GM18861 (cell line): ENCODE measurements around the gene TGFB2.

Source experiments
- ATAC-seq: cut with Tn5 transposase; IDR thresholded peaks from one replicate; pipeline ENCODE4 v1.9.1; 2021; ENCODE audit not compliant: unreplicated experiment

TGFB2 gene

DNA sequence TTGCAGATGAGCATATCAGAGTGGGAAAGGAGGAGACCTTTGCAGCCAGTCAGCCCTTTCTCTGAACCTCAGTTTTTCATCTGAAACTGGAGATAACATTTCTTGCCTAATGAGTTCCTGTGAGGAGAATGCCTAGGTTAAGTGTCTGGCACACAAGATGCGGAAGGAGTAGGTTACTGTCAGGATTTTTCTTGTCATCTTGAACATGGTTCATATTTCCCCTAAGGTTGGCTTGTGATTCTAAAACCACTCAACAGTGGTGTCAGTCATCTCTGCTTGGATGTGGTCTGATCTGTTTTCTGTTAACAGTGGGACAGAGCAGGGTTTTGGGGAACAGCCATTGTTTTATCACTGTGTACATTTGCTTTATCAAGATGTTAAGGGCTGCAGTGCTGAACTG lies 70.6 kb downstream of the TGFB2 start:
- no peak for ATAC-seq

DNA sequence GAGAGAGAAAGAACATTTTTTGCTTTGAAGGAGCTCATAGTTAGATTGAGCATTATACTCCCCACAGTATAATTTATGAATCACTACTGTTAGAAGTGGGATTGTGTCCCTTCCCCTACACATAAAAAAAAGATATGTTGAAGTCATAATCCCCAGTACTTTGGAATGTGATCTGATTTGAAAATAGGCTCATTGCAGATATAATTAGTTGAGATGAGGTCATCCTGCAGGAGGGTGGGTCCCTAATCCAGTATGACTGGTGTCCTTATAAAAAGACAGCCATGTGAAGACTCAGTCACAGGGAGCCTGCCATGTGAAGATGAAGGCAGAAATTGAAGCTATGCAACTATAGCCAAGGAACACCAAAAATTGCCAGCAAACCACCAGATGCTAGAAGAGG lies 76.4 kb downstream of the TGFB2 start:
- ATAC-seq: no peak

DNA sequence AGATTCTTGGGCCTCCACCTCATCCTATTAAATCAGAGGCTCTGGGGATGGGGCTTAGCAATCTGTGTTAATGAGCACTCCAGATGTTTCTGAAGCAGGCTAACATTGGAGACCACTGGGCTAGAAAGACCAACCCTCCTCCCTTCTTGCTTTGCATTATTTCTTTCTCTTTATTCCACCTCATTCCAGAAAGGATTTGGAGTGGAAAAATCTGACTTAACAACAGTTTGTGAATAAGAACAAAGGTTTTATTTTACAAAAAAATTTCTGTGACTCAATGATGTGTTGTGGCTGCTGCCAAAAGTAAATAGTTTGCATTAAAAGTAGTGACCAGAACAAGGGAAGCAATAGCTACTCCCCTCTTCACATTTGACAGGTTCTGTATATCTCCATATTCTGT lies 79.4 kb downstream of the TGFB2 start:
- ATAC-seq: no peak

DNA sequence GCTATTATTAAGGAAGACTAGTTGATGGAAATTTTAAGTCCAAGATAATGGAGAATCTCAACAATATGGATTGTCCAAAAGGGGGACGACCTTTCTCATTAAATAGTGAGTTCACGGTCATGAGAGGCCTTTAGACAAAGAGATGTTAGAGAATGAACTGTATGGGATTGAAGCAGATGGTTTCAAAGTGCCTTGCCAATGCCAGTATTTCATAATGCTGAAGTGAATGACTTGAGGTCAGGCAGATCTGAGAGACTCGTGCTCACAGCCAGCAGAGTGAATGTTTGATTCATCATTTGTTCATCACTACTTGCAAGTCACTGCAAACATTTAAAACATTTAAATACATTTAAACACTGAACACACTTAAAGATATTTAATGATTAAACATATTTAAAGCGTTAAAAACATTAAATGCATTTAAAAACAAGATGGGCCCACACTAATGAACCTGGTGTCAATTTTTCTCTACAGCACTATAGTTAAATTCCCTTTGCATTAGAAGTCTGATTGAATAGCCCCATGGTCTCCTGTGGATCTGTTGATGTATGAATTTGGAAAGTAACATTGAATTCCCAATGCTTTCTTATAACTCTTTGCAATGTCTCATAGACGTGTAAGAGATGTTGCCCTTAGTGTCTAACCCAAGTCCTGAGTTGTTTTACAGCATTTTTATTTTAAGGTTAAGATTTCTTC lies 80.7 kb downstream of the TGFB2 start:
- ATAC-seq: no peak

DNA sequence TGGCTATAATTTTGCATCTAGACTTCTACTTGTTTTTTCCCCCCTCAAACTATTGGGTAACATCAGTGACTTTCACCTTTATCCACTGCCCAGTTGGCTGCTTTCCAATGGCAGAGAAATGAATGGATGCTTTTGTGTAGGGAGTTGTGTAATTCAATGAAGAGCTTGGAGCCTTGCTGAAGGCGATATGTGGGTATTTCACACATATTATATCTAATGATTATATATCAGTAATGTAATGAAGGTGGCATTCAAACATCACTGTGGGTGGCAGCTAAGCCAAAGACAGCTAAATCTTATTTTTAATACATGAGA lies 81.2 kb downstream of the TGFB2 start:
- ATAC-seq: no peak

DNA sequence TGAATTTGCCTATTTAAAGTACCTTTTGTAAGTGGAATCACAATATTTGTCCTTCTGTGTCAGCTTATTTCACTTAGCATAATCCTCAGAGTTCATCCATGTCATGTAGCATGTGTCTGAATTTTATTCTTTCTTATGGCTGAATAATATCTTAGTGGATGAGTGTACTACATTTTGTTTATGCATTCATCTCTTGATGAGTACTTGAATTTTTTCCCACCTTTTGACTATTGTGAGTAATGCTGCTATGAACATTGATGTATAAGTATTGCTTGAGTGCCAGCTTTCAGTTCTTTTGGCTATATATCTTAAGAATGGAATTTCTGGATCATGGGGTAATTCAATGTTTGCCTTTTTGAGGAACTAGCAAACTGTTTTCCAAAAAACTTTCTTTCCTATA lies 84.2 kb downstream of the TGFB2 start:
- ATAC-seq: no peak

DNA sequence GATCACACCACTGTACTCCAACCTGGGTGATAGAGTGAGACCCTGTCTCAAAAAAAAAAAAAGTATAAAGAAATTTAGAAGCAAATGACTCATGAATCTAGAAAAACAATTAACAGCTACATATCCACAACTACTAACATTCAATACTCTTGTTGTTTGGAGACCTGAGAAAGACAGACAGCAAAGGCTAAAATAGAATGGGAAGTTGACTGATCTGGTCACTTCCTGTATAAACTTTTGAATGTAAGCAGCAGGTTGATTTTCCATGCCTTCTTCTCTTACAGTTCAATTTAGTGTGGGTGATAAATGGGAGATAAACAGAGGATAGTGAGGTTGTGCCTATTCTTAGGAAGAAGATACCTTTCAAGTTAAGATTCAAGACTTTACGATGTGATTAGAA lies 85.2 kb downstream of the TGFB2 start:
- ATAC-seq: no peak

DNA sequence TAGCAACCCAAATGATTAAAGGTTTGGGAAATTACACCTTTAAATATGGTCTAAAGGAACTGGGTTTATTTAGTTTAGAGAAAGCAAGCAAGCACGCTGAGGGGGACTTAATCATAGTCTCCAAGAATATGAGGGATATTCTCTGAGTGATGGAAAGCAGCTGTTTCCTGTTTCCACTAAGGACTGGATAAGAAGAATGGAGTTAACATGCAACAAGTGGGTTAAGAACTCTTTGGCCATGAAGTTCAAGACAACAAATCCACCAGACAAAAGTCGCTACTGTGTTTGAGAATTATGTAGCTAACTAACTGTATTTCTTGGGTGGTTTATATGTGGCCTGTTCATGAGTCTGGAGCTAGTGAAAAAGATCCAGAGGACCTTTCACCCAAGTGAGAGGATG lies 85.7 kb downstream of the TGFB2 start:
- ATAC-seq: no peak

DNA sequence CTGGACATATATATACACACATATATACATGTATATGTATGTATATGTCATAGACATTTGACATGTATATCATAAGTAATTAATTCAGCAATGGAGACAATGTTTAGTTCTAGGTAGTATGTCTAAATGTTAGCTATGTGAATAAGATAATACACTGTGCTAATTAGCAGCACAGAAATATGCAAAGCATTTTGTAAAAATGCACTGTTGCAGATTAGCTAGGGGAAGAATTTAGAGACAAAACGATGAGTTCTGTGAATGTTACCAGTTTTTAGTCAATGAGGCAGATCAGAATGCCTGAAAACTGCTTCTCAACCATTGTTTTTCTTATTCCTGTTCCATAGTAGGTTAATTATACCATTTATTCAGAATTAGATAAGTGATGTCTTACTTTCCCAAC lies 86.3 kb downstream of the TGFB2 start:
- no peak for ATAC-seq

DNA sequence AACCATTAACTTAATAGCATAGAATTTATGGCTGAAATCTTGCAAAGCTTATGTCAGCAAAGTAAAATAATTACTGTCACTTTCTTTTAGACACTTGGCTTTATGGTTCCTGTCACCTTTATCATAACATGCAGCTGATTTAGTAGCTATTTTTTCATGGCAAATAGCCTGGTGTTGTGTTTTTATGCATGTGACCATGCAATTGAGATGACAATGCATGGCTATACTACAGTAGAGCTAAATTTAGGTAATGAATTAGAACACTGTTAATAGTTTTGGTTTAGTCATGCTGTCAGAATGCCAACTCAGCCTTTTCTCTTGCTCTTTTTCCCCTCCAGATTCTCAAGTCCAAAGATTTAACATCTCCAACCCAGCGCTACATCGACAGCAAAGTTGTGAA lies 88.6 kb downstream of the TGFB2 start:
- no peak for ATAC-seq

DNA sequence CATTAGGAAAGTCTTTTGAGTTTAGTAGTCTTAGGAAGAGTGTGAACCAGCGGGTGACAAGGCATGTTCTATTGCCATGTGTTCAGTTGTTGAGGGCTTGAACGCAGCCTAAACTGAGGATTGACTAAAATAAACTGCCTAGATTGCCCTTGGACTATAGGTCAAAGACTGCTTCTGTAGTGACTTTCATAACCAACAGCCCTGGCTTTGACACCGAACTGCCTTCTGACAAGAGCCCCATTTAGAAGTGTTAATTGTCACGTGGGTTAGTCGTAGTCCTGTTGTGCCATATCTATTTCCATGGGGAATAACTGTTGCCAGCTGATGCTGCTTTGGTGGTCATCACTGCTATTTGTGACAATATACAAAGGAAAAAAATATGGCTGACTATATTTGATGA lies 90.4 kb downstream of the TGFB2 start:
- ATAC-seq: no peak

DNA sequence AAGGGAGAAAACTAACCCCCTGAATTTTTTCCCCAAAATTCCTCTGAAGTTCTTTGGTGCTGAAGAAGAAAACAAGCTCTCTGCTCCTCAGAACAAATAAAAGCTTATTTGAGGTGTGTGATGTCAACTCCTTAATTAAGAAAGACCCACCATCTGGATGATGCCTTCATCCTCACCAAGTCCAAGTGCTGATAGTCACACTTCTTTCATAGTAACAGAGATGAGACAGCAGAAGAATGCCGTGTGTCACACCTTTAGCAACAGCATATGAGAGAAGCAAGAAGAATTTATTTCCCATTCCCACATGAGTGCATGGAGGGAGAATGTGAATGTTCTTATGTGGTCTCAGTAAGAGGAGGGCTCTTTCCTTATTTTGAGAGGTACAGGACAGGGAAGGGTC lies 91.2 kb downstream of the TGFB2 start:
- no peak for ATAC-seq

DNA sequence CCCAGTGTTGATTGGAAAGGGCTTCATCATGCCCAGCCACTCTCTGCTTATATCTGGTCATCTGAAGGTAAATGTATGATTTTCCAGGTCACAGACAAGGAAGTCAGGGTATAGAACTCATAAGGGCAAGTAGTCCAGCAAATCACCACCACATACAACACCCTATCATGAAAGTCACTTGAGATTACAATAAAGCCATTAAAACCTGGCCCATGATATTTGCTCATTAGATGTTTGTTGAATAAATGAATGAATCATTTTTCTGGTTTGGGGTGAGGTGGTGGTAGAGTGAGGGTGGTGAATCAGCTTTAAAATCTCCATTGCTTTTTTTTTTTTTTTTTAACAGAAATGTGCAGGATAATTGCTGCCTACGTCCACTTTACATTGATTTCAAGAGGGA lies 91.9 kb downstream of the TGFB2 start:
- no peak for ATAC-seq

DNA sequence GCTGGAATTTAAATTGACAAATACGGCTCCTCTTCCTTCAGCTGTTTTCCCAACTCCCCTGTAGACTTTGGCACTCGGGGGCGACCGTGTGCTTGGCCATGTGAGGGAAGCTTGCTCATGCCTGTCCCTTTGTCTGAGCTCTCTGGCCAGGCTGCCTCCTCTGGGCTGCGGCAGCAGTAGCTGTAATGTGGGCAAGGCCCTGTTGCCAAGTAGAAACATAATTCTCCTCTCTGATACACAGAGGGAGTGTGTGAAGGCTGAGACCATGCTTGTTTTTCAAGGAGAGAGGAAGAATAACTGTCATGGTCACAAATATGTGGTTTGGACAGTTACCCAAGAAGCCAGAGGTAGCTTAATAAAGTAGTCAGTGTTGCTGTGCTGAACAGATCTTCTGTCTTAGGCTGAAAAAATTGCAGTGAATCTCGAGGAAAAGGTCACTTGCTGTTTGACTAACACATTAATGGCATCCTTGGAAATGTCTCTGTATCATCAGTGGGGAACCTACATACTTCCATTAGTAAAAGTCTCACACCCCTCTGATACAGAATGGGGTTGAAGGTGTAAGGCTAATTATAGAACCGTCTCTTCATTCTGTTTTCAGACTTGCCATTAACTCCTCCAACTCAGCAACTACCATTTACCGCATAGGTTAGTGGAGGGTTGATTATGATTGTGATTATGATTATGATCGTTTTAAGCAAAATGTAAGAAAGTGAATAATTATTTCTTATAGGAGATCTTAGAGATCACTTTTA lies 94.6 kb downstream of the TGFB2 start:
- ATAC-seq: no peak

DNA sequence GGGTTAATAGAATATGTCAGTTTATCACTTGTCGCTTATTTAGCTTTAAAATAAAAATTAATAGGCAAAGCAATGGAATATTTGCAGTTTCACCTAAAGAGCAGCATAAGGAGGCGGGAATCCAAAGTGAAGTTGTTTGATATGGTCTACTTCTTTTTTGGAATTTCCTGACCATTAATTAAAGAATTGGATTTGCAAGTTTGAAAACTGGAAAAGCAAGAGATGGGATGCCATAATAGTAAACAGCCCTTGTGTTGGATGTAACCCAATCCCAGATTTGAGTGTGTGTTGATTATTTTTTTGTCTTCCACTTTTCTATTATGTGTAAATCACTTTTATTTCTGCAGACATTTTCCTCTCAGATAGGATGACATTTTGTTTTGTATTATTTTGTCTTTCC lies 98.1 kb downstream of the TGFB2 start:
- no peak for ATAC-seq

DNA sequence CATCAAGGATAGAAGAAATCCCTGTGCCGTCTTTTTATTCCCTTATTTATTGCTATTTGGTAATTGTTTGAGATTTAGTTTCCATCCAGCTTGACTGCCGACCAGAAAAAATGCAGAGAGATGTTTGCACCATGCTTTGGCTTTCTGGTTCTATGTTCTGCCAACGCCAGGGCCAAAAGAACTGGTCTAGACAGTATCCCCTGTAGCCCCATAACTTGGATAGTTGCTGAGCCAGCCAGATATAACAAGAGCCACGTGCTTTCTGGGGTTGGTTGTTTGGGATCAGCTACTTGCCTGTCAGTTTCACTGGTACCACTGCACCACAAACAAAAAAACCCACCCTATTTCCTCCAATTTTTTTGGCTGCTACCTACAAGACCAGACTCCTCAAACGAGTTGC lies 99.0 kb downstream of the TGFB2 start:
- ATAC-seq: no peak

DNA sequence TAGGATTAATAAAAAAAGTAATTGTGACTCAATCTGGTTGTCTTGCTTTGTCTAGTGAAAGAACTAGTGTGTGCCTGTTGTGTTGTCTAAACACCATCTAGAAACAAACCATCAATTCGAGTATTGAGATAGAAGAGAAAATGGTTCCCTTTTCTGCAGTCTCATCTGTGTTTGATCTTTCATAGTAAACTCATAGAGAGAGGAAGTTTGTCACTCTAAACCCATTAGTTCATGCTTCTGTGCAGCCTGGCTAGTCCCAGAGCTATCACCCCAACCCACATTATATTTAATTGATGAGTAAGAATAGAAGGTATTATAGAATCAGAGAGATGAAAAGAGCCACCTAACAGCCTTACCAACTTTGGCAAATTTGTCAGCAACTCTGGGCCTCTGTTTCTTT lies 99.5 kb downstream of the TGFB2 start:
- no peak for ATAC-seq

DNA sequence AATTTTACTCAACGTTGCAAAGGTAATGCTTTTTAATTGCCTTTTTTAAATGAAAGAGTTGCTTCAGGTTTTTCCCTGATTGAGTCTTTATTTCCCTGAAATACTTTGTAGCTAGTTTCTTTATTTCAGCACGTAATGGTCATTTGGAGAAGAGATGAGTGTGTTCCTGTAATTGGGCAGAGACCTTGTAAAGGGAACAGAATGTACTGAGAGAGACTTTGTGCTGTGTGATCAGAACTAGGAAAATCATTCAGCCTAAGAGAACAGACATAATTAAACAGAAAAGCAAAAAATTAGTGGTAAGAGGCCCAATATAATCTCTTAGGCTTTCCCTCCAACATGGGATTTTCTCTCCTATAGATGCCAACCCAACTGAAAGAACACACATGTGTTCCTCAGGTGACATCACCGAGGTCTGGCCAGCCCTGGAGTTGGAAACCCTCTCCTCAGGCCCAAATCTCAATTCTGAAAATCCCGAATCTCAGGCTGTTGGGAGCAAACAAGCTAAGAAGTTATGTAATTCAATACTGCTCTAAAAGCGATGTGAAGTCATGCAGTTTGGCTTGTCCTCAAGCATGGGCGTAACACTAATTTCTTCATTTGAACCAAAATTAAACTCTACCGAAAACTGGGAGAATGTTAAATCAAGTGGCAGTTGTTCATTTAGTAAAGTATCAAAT lies 102.0 kb downstream of the TGFB2 start:
- no peak for ATAC-seq

DNA sequence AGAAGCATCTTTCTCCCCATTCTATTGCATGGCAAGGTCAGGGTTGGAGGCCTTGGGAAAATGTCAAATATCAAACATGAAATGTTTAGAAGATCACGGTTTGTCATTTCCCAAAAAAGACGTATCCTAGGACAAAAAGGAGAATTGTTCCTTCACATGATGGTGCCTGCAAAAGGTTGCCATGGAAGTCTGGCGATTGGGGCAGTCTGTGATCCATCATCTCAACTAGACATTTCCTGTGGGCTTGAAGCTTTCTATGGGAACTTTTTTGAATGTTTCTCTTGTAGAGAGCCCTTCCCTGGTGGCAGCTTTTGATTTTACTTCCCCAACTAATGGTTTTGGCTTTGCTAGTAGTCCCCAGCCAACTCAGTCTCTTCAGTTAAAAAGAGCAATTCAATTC lies 106.3 kb downstream of the TGFB2 start:
- ATAC-seq: no peak

DNA sequence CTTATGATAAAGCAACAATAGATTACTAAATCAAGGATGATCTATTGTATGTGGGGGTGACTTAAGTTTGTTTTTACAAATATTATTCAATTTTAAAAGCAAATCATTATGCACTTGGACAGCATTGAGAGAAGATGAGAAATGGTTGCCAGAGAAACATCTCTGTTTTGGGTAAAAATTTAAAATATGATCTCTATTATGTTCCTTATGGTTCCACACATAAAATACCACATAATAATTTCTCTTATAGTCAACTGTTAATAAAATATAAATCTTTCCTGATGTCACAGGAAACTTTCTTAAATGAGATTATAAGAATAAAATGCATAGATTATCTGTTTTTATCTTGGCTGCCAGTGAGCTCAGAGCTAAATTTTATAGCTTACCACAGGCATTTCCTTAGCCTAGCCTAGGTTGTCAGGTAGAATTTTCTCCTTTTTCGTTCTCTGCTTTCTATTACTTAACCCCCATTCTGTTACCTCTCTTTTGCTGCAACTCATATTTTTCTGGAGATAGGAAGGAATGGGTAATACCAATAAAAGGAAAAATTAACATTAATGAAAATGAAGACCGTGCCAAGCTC lies 109.7 kb downstream of the TGFB2 start:
- no peak for ATAC-seq

DNA sequence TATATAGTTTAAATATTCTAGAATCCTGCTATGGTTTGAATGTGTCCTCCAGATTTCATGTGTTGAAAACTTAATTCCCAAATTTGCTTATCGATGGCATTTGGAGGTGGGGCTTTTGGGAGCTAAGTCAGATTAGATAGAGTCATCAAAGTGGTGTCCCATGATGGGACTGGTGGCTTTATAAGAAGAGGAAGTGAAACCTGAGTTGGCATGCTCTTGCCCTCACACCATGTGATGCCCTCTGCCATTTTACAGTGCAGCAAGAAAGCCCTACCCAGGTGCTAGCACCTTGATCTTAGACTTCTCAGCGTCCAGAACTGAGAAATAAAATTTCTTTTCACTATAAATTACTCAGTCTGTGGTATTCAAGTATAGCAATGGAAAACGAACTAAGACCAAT lies 111.3 kb downstream of the TGFB2 start:
- peak; percentile 76 for ATAC-seq

DNA sequence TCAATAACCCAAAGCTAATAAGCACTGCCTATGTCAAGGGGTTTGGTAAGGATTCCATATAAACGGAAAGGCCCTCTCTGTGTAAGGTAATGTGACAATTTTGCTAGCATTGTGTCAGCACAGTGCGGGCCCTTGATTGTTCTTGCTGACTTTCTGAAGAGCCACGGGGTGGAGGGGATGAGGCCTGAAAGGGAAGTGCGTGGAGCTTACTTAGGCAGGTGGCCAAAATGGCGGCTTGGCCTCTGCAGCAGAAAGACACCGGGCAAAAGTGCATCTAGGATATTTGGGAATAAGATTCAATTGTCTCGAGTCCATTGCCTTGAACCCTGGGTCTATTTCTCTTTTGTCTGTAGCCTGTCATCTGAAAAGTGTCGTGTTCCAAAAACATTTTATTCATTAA lies 114.3 kb downstream of the TGFB2 start:
- ATAC-seq: no peak
